ENCODE data around the gene KCNQ2.

The KCNQ2 gene

GRCh38 chr20:63369024-63369530, 103.4 kb downstream of the KCNQ2 start:
- no peak for DNase-seq (ENCODE audit: low read depth in 2 of 2)

GRCh38 chr20:63368151-63368550, 104.3 kb downstream of the KCNQ2 start:
- no peak for DNase-seq (ENCODE audit: low read depth in 2 of 2)

GRCh38 chr20:63367446-63368055, 104.9 kb downstream of the KCNQ2 start:
- DNase-seq (ENCODE audit: low read depth in 2 of 2): no peak

- no peak for DNase-seq (ENCODE audit: low read depth in 2 of 2)
Observed at GRCh38 chr20:63366390-63367365, 105.8 kb downstream of the KCNQ2 start.

GRCh38 chr20:63365601-63366389, 106.7 kb downstream of the KCNQ2 start:
- DNase-seq (ENCODE audit: low read depth in 2 of 2): no peak

- DNase-seq (ENCODE audit: low read depth in 2 of 2): no peak
Observed at GRCh38 chr20:63364801-63365585, 107.5 kb downstream of the KCNQ2 start.

GRCh38 chr20:63363981-63364561, 108.4 kb downstream of the KCNQ2 start:
- no peak for DNase-seq (ENCODE audit: low read depth in 2 of 2)

GRCh38 chr20:63363013-63363957, 109.2 kb downstream of the KCNQ2 start:
- no peak for DNase-seq (ENCODE audit: low read depth in 2 of 2)

GRCh38 chr20:63362436-63363009, 109.9 kb downstream of the KCNQ2 start:
- DNase-seq (ENCODE audit: low read depth in 2 of 2): no peak

GRCh38 chr20:63361519-63362435, 110.7 kb downstream of the KCNQ2 start:
- no peak for DNase-seq (ENCODE audit: low read depth in 2 of 2)

GRCh38 chr20:63360850-63361518, 111.5 kb downstream of the KCNQ2 start, which contains the start of gene CHRNA4:
TSS of gene CHRNA4 (minus strand) at chr20:63361349. CDS start at chr20:63361165, 184 bp downstream.
- no peak for DNase-seq (ENCODE audit: low read depth in 2 of 2)

- no peak for DNase-seq (ENCODE audit: low read depth in 2 of 2)
Observed at GRCh38 chr20:63359937-63360849, 112.3 kb downstream of the KCNQ2 start.

GRCh38 chr20:63359164-63359934, 113.1 kb downstream of the KCNQ2 start:
- DNase-seq (ENCODE audit: low read depth in 2 of 2): no peak

- no peak for DNase-seq (ENCODE audit: low read depth in 2 of 2)
Observed at GRCh38 chr20:63357921-63358905, 114.2 kb downstream of the KCNQ2 start.

Measured in stimulated activated CD4-positive, alpha-beta T cell treated with anti-CD3 and anti-CD28 coated beads, Interleukin-1b, Interleukin-23, amount 100 ng/mL, for 4 hours (primary cell).